ENCODE results near the gene RABL3. TPM values are rescaled to one million over a fixed set of nuclear protein-coding genes. Genes with fewer than 3 reads are reported as not detected.
"Not testable (repeated sequence)": the region's sequence is repeated elsewhere in the genome, so short reads cannot be mapped to it uniquely, and the experiment has no call there.

Gene RABL3
- total RNA-seq, 3 donors from 2014 or later: 30.8 to 39.8 (median 36.5) TPM

DNA sequence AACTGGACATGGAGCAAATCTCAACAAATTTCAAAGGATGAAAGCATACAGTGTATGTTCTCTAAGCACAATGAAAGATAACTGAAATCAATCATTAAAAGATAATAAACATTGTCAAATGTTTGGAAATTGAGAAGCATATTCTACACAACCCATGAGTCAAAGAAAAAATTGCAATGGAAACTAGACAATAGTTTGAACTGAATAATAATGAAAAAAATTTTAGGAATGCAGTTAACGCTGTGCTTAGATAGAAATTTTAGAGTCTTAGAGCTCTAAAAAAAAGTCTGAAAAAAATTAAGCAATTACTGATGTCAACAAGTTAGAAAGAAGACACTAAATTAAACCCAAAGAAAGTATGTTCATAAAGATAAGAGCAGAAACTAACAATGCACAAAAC is 15.5 kb downstream of the RABL3 start:
- DNase-seq (no peak), ATAC-seq (no peak)
- H3K4me1 Mint-ChIP-seq (ENCODE audit: low read depth): peaks cover 3% of the 10 kb centered on the region

DNA sequence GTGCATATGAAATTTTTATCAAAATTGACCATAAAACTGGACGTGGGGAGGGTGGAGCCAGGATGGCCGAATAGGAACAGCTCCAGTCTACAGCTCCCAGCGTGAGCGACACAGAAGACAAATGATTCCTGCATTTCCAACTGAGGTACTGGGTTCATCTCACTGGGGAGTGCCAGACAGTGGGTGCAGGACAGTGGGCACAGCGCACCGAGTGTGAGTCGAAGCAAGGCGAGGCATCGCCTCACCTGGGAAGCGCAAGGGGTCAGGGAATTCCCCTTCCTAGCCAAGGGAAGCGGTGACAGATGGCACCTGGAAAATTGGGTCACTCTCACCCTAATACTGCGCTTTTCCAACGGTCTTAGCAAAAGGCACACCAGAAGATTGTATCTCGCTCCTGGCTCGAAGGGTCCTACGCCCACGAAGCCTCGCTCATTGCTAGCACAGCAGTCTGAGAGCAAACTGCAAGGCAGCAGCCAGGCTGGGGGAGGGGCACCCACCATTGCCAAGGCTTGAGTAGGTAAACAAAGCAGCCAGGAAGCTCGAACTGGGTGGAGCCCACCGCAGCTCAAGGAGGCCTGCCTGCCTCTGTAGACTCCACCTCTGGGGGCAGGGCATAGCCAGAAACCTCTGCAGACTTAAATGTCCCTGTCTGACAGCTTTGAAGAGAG is 23.0 kb downstream of the RABL3 start:
- H3K4me1 Mint-ChIP-seq (ENCODE audit: low read depth): peaks cover 37% of the 10 kb centered on the region
- not testable (repeated sequence) for H3K9me3 Mint-ChIP-seq; H3K27me3 Mint-ChIP-seq (ENCODE audit: low read depth)
- DNase-seq (peak; percentile 61), ATAC-seq (peak; percentile 50 to 58)
- peaks cover 25% of the 10 kb centered on the region for H3K36me3 Mint-ChIP-seq (ENCODE audit: insufficient read depth)
- H3K4me3 Mint-ChIP-seq: peak overlapping the region; percentile 70

More for the DNA sequence above, 15.5 kb downstream of the RABL3 start:
- no peaks in the 10 kb centered on the region for H3K9me3 Mint-ChIP-seq
- H3K36me3 Mint-ChIP-seq (ENCODE audit: insufficient read depth): peaks cover 35% of the 10 kb centered on the region
- H3K4me3 Mint-ChIP-seq: no peak overlapping the region
- no peaks in the 10 kb centered on the region for H3K27me3 Mint-ChIP-seq (ENCODE audit: low read depth)

DNA sequence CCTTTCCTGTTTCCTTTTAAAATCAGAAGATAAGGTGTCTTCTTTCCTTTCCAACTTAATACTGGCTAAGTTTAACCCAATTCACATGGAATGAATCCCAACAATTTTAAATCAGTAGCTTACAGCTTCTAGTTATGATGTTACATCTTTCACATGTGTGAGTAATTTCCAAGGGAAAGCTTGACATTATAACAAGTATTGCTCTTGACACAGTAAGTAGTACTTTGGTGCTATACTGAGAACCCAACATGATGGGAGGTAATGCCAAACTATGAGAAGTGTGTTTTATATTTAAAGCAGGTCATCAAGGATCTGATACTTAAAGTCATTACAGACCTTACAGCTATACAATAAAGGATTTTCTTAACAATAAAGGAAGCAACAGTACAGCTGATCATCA is 29.1 kb downstream of the RABL3 start:
- Mint-ChIP-seq H3K36me3 (ENCODE audit: insufficient read depth) (peaks cover 11% of the 10 kb centered on the region), H3K9me3 (peaks cover 4% of the 10 kb centered on the region), H3K27me3 (ENCODE audit: low read depth) (no peaks in the 10 kb centered on the region), H3K4me1 (ENCODE audit: low read depth) (peaks cover 7% of the 10 kb centered on the region), H3K4me3 (no peak overlapping the region)
- DNase-seq (no peak), ATAC-seq (no peak)

DNA sequence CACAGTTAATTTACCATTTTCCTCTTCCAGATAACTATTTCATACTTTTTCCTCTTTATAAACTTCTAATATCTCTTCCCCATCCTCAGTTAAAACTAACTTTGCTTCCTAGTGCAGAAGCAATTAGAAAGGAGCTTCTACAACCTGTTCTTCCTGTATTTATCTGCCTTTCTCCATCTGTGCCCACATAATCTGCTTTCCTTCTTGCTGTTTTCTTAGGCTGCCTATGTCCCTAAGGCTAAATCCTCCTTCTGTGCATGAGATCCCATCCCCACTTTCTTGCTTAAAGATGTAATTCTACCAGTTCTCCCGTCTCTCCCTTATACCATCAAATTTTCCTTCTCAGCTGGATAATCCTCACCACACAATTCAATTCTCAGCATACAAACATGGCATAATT is 31.9 kb downstream of the RABL3 start:
- H3K27me3 Mint-ChIP-seq (ENCODE audit: low read depth): no peaks in the 10 kb centered on the region
- peaks cover 2% of the 10 kb centered on the region for H3K4me1 Mint-ChIP-seq (ENCODE audit: low read depth)
- no peak for DNase-seq
- no peak overlapping the region for H3K4me3 Mint-ChIP-seq
- H3K36me3 Mint-ChIP-seq (ENCODE audit: insufficient read depth): peaks cover 15% of the 10 kb centered on the region
- ATAC-seq: no peak
- H3K9me3 Mint-ChIP-seq: no peaks in the 10 kb centered on the region

DNA sequence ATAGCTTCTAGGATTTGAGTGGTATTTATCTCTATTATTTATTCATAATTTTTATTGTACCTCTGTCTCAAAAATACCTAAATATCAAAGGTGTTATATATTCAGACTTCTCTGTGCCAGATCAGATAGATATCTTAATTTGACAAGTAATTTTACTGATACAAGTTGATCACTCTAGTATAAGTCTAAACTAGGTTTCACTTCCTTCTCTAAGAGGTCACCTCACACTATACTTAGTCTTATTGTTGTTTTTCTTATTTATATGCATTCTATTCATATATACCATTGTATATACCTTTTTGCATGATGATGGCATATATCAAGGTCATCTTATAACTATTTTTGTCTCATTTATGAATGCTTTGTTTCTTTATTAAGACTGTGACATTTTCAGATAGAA is 33.9 kb downstream of the RABL3 start:
- no peaks in the 10 kb centered on the region for H3K27me3 Mint-ChIP-seq (ENCODE audit: low read depth)
- peaks cover 6% of the 10 kb centered on the region for H3K9me3 Mint-ChIP-seq
- H3K4me1 Mint-ChIP-seq (ENCODE audit: low read depth): no peaks in the 10 kb centered on the region
- no peak overlapping the region for H3K4me3 Mint-ChIP-seq
- ATAC-seq: no peak
- no peak for DNase-seq
- H3K36me3 Mint-ChIP-seq (ENCODE audit: insufficient read depth): peaks cover 25% of the 10 kb centered on the region

DNA sequence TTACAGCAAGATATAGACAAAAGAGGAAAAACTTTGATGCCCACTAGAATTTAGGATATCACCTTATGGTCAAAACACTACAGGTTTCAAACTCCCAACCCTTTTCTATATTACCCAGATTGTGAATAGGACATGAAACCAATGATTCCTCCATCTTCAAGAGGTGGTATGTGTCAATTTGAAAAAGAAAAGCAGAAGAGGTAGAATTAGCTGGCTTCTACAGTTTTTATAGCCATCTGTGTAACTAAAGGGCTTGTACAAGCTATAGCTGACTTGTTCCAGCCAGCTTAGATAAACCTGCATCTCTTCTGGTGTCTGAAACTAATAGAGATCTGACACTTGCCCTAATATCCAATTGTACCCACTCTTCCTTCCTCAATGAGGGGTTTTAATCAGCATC is 35.4 kb downstream of the RABL3 start:
- Mint-ChIP-seq H3K4me1 (ENCODE audit: low read depth) (no peaks in the 10 kb centered on the region), H3K36me3 (ENCODE audit: insufficient read depth) (peaks cover 30% of the 10 kb centered on the region), H3K9me3 (peaks cover 9% of the 10 kb centered on the region), H3K4me3 (no peak overlapping the region), H3K27me3 (ENCODE audit: low read depth) (no peaks in the 10 kb centered on the region)
- ATAC-seq (no peak), DNase-seq (no peak)

DNA sequence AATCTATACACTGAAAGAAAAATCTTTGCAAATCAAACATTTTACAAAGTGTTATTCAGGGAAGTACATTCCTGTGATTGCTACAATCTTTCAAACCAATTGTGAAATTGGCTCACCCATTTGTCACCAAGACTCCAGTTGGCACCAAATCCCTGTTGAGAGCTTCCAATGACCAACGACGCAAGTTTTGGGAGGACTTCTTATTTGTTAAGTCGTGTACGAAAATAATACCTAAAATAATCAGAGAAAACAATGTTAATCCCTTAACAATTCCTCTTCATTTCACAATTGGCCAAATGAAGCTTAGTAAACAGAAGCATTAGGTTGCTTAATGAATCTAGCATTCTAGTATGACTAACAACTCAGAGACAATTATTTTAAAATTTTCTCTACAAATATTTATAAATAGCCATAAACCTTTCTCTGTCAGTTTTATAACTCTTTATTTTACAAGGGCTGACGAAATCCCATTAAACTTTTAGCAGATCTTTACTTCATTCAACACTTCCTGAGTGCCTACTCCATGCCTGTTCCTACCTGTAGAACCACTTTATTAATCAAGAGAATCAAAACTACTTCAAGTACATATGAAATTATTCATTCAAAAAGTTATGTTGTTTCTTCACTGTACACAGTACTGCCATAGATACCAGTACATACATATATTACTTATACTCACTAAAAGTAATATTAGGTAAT is 36.3 kb downstream of the RABL3 start:
- no peak overlapping the region for H3K4me3 Mint-ChIP-seq
- H3K27me3 Mint-ChIP-seq (ENCODE audit: low read depth): no peaks in the 10 kb centered on the region
- peaks cover 30% of the 10 kb centered on the region for H3K36me3 Mint-ChIP-seq (ENCODE audit: insufficient read depth)
- ATAC-seq: no peak
- DNase-seq: no peak
- no peaks in the 10 kb centered on the region for H3K4me1 Mint-ChIP-seq (ENCODE audit: low read depth)
- H3K9me3 Mint-ChIP-seq: peaks cover 9% of the 10 kb centered on the region

DNA sequence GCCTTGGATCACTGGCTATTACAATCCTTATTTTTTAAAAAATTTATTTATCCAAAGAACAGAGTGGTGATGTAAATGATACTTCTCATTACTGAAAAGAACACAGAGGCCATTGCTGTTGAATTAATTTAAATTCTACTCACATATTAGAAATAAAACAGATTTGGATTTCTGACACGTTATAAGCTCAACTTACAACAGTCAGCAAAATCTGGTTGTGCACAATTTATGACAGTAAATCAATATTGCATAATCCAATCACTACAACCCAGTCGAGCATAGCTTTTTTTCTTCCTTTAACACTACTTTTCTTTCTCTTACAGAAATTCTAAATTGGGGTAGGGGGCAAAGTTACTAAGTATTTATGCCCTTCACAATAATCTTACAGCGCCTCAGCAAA is 43.0 kb downstream of the RABL3 start:
- no peak for DNase-seq
- Mint-ChIP-seq H3K4me3 (no peak overlapping the region), H3K4me1 (ENCODE audit: low read depth) (no peaks in the 10 kb centered on the region), H3K36me3 (ENCODE audit: insufficient read depth) (peaks cover 22% of the 10 kb centered on the region), H3K9me3 (peaks cover 9% of the 10 kb centered on the region), H3K27me3 (ENCODE audit: low read depth) (no peaks in the 10 kb centered on the region)
- no peak for ATAC-seq

DNA sequence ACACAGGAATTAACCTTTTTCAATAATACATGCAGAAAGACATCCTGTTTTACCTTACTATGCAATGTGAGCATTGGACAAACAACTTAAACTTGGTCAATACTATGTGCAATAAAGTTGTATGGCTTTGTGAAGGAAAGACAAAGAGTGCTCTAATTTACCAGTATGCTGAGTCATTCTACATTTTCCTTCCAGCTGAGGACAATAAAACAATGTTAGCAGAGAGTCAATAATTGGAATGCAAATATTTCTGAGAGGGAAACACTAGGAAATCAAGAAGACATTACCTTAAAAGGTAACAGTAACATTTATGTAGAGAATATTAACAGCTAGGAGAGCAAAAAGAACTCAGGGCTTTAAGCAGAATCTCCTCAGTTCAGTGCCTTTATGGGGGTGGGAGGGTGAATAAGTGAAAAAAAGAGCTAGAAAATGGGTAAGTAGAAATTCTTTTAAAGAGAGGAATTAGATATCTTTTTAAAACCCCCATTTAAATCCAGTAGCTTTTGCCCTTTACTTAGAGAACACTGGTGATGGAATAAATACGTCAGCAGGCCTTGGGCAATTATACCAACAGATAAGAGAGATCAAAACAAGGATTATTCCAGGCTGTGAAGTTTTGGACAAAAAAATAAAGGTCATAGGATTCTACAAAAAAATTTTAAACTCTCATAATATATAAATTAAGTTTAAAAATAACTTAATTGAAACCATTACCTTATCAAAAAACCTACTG is 48.7 kb downstream of the RABL3 start:
- no peak for ATAC-seq
- Mint-ChIP-seq H3K36me3 (ENCODE audit: insufficient read depth) (peaks cover 20% of the 10 kb centered on the region), H3K4me3 (no peak overlapping the region), H3K27me3 (ENCODE audit: low read depth) (no peaks in the 10 kb centered on the region), H3K4me1 (ENCODE audit: low read depth) (no peaks in the 10 kb centered on the region), H3K9me3 (no peaks in the 10 kb centered on the region)
- no peak for DNase-seq

DNA sequence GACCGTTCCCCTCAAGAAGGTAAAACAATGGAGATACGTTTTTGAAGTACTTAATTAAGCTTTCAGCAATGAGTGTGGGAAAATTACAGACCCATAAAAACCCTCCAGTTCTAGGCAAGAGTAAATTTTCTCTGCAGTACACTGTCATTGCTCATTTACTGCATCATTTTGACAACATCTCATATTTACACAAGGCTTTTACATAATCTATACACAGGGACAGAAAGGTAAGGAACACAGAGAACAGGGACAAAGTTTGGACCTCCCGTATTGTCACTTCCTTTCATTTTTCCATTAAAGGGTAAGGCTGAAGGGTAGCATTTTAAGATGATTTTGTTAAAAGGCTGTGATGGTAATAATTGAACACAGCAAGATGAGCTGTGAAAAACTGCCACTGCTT is 52.9 kb downstream of the RABL3 start:
- ATAC-seq (no peak), DNase-seq (no peak)
- Mint-ChIP-seq H3K4me1 (ENCODE audit: low read depth) (no peaks in the 10 kb centered on the region), H3K9me3 (no peaks in the 10 kb centered on the region), H3K4me3 (no peak overlapping the region), H3K36me3 (ENCODE audit: insufficient read depth) (peaks cover 32% of the 10 kb centered on the region), H3K27me3 (ENCODE audit: low read depth) (no peaks in the 10 kb centered on the region)

DNA sequence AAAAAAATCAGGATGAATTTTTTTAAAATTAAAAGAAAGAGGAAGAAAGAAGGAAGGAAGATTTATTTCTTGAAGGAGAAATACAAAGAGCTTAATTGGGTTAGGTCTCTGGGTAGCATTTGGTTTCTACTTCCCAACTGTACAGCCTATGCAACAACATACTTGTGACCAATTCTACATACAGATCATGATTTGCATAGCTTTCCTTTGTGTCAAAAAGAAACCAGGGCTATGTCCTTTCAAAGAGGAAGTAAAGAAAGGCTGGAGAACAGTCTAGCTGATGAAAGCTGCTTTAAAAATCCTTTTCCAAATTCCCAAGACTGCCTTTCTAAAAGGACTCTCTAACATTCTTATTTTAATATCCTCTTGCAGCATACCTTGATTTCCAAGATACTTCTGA is 54.2 kb downstream of the RABL3 start:
- H3K4me1 Mint-ChIP-seq (ENCODE audit: low read depth): no peaks in the 10 kb centered on the region
- H3K4me3 Mint-ChIP-seq: no peak overlapping the region
- no peaks in the 10 kb centered on the region for H3K27me3 Mint-ChIP-seq (ENCODE audit: low read depth)
- DNase-seq: no peak
- no peaks in the 10 kb centered on the region for H3K9me3 Mint-ChIP-seq
- ATAC-seq: no peak
- peaks cover 27% of the 10 kb centered on the region for H3K36me3 Mint-ChIP-seq (ENCODE audit: insufficient read depth)

DNA sequence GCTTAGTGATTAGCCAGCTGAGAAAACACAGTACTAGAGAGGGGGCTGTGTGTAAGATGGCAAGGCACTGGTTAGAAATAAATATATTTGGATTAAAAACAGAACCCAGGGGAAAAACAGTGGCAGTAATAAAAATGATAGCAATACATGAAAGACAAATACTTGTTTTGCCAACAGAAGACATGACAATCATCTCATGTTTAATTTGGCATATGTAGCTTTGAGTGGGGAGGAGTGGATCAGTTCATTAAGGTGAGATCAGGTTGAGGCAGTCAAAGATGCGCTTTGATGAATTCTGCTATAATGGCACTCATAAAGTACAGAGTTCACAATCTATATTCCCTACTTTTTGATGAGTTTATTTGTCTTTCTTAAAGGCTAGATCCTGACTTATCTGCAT is 56.9 kb downstream of the RABL3 start:
- H3K4me1 Mint-ChIP-seq (ENCODE audit: low read depth): no peaks in the 10 kb centered on the region
- DNase-seq (no peak), ATAC-seq (no peak)
- peaks cover 20% of the 10 kb centered on the region for H3K36me3 Mint-ChIP-seq (ENCODE audit: insufficient read depth)
- H3K27me3 Mint-ChIP-seq (ENCODE audit: low read depth): no peaks in the 10 kb centered on the region
- H3K4me3 Mint-ChIP-seq: no peak overlapping the region
- H3K9me3 Mint-ChIP-seq: no peaks in the 10 kb centered on the region

DNA sequence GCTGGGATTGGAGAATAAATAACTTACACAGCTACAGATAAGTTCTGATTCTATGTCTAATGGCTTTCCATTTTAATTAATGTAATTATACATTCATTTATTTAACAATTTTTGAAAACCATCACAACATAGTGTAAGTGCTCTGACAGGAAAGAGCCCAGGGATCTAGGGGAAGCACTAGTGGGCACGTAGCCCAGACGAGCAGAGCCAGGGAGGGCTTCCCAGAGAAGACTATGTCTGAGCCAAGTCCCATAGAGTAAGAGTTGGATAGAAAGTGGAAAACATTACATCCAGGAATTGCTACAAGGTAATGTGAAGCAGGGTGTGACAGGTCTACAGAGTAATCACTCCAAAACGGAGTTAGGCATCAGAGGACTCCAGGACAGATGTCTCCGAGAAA is 57.4 kb downstream of the RABL3 start:
- DNase-seq: no peak
- Mint-ChIP-seq H3K36me3 (ENCODE audit: insufficient read depth) (peaks cover 20% of the 10 kb centered on the region), H3K4me3 (no peak overlapping the region), H3K9me3 (no peaks in the 10 kb centered on the region), H3K27me3 (ENCODE audit: low read depth) (no peaks in the 10 kb centered on the region), H3K4me1 (ENCODE audit: low read depth) (no peaks in the 10 kb centered on the region)
- ATAC-seq: no peak

DNA sequence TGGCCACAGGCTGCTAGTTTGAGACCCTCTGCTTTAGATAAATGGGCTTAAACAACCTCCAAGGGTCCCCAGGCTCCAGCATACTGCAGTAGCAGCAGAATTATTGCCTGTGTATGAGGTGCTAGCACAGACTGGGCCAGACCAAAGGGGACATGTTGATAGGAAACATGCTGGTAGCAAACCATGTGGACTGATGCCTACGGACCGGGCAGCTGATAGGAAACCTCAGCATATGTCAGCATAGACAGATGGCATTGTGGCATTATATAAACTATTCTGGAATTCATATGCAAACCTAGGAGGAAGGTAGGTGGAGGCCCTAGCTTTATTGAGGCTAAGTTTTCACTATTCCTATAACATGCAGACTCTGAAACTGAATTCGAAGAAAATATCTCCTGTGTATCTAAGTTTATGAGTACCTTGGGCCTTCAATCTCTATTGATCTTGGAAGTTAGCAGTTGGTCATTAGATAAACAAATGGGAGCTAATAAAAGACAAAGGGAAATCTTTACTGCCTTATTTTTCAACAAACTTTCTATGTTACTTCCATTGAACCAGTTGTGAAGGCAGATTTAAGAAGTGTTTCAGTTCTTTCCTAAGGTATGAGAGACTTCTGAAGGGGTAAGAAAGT is 58.5 kb downstream of the RABL3 start:
- no peaks in the 10 kb centered on the region for H3K9me3 Mint-ChIP-seq
- no peak overlapping the region for H3K4me3 Mint-ChIP-seq
- ATAC-seq (no peak), DNase-seq (no peak)
- peaks cover 3% of the 10 kb centered on the region for H3K27me3 Mint-ChIP-seq (ENCODE audit: low read depth)
- peaks cover 14% of the 10 kb centered on the region for H3K36me3 Mint-ChIP-seq (ENCODE audit: insufficient read depth)
- H3K4me1 Mint-ChIP-seq (ENCODE audit: low read depth): no peaks in the 10 kb centered on the region
